Esophagus muscularis mucosa (tissue), 4 donors: ENCODE data around the gene PRPF40B. TPM values are rescaled to one million over a fixed set of nuclear protein-coding genes. Genes with fewer than 3 reads are reported as not detected.
A peak's percentile ranks its signal among the peaks of the same experiment; 100 is the strongest.

Experiments used
- DNase-seq: peaks from one replicate; pipeline ENCODE4 v3.0.0-alpha.2; 2017; ENCODE audit errors: extremely low spot score
- H3K27ac ChIP-seq, 4 donors: fragments of 200-600 bp; sonication (generic); replicated peaks in 1 of 4; 1 replicate in 3 of 4; 2 replicates in 1 of 4; pipeline ENCODE4 v1.5.1; 2016 to 2019; ENCODE audit warnings: mild to moderate bottlenecking in 1 of 4
- H3K27me3 ChIP-seq, 4 donors: fragments of 200-600 bp; sonication (generic); one replicate each; pipeline versions ENCODE4 v1.5.1 to v1.6.0; 2016 to 2019
- H3K36me3 ChIP-seq, 4 donors: fragments of 200-600 bp; sonication (generic); one replicate each; pipeline ENCODE4 v1.5.1; 2016 to 2019
- H3K4me1 ChIP-seq, 4 donors: fragments of 200-600 bp; sonication (generic); one replicate each; pipeline ENCODE4 v1.5.1; 2016 to 2019
- H3K4me3 ChIP-seq, 4 donors: fragments of 200-600 bp; sonication (generic); 1 replicate in 2 of 4; 2 replicates in 2 of 4; pipeline ENCODE4 v1.5.1; 2016 to 2019; ENCODE audit warnings: mild to moderate bottlenecking in 4 of 4, moderate library complexity in 1 of 4
- H3K9me3 ChIP-seq, 4 donors: fragments of 200-600 bp; sonication (generic); 1 replicate in 3 of 4; 2 replicates in 1 of 4; pipeline ENCODE4 v1.5.1; 2016 to 2019
- CTCF ChIP-seq, 3 experiments: fragments of 200-600 bp in 2 of 3; fragments of 450-650 bp in 1 of 3; sonication (generic) in 2 of 3; IDR thresholded peaks; one replicate each; pipeline ENCODE4 v1.5.1; 2017 to 2019; ENCODE audit warnings: antibody characterized with exemption in 3 of 3, mild to moderate bottlenecking in 2 of 3, moderate library complexity in 1 of 3
- EP300 ChIP-seq: sonication (generic); formaldehyde crosslinking; IDR thresholded peaks from one replicate; pipeline ENCODE4 v1.6.1; 2017; ENCODE audit warnings: antibody characterized with exemption
- POLR2A ChIP-seq: fragments of 450-650 bp; IDR thresholded peaks from one replicate; pipeline ENCODE4 v1.6.1; 2017; ENCODE audit warnings: antibody characterized with exemption, moderate library complexity, mild to moderate bottlenecking, low read depth
- POLR2AphosphoS5 ChIP-seq, 2 donors: sonication (generic); formaldehyde crosslinking; IDR thresholded peaks; one replicate each; pipeline ENCODE4 v1.6.1; 2017; ENCODE audit warnings: antibody characterized with exemption in 2 of 2
- whole genome bisulfite sequencing: methylation state at CpG from one replicate; pipeline ENCODE4 v1.1.5; 2018; 5-methylcytosine and 5-hydroxymethylcytosine counted together
- intact Hi-C: fragments of 100-400 bp; cut with DNase I; formaldehyde crosslinking; loops from one replicate; pipeline ENCODE4 v1.15.1; 2023
- total RNA-seq, 4 donors: library from RNA; depleted of rRNA; stranded (reverse); fragments of >200 nt; gene quantifications; one replicate each; pipeline versions ENCODE4 v1.1.0 to v1.2.1, GENCODE V29; 2016

PRPF40B gene
- total RNA-seq, 4 donors from 2014 or later, result 9.6 to 19.0 (median 13.9) TPM

- DNase-seq, result no peak
- H3K4me3 ChIP-seq, result no peak overlapping the region
- H3K27ac ChIP-seq, result peak overlapping the region in 3 of 4 donors; percentile 13 to 53 (median 51)
- no peak for TF ChIP-seq POLR2AphosphoS5 (IDR thresholded peaks at IDR 0.05)
- TF ChIP-seq CTCF (IDR thresholded peaks at IDR 0.05), result no peak
- no peak for TF ChIP-seq POLR2A
- no peak for TF ChIP-seq EP300
- H3K36me3 ChIP-seq, result peaks cover 13 to 96% (median 94%) of the 10 kb centered on the region in 4 donors
- H3K27me3 ChIP-seq, result no peaks in the 10 kb centered on the region
- intact Hi-C loops, result no loop called here
- peaks cover 29 to 45% (median 37%) of the 10 kb centered on the region in 4 donors for H3K4me1 ChIP-seq
- H3K9me3 ChIP-seq, result no peaks in the 10 kb centered on the region
- 61% methylated on average over 7 of the region's 12 CpGs for WGBS
These were observed 23.7 kb downstream of the PRPF40B start for GRCh38 chr12:49646871-49647654.

GRCh38 chr12:49647827-49648711 is 24.7 kb downstream of the PRPF40B start:
- TF ChIP-seq POLR2AphosphoS5 (IDR thresholded peaks at IDR 0.05) (no peak), CTCF (IDR thresholded peaks at IDR 0.05) (no peak), EP300 (no peak), POLR2A (no peak)
- no peak overlapping the region for H3K4me3 ChIP-seq
- intact Hi-C loops, result no loop called here
- WGBS, result 83% methylated on average over 15 of the region's 15 CpGs
- H3K36me3 ChIP-seq, result peaks cover 13 to 95% (median 90%) of the 10 kb centered on the region in 4 donors
- H3K4me1 ChIP-seq, result peaks cover 29 to 45% (median 37%) of the 10 kb centered on the region in 4 donors
- no peaks in the 10 kb centered on the region for H3K9me3 ChIP-seq
- H3K27ac ChIP-seq, result peak overlapping the region in 3 of 4 donors; percentile 20 to 53 (median 51)
- DNase-seq, result no peak
- H3K27me3 ChIP-seq, result no peaks in the 10 kb centered on the region

- intact Hi-C loops, result no loop called here
- WGBS, result 75% methylated on average over 3 of the region's 3 CpGs
- peaks cover 29 to 45% (median 37%) of the 10 kb centered on the region in 4 donors for H3K4me1 ChIP-seq
- no peak overlapping the region for H3K4me3 ChIP-seq
- TF ChIP-seq EP300 (no peak), POLR2AphosphoS5 (IDR thresholded peaks at IDR 0.05) (no peak), CTCF (IDR thresholded peaks at IDR 0.05) (no peak)
- H3K27me3 ChIP-seq, result no peaks in the 10 kb centered on the region
- H3K36me3 ChIP-seq, result peaks cover 12 to 95% (median 90%) of the 10 kb centered on the region in 4 donors
- no peaks in the 10 kb centered on the region for H3K9me3 ChIP-seq
- H3K27ac ChIP-seq, result no peak overlapping the region
- DNase-seq, result no peak
These were observed 25.3 kb downstream of the PRPF40B start for GRCh38 chr12:49648712-49649003.

- H3K9me3 ChIP-seq, result no peaks in the 10 kb centered on the region
- no peak overlapping the region for H3K4me3 ChIP-seq
- TF ChIP-seq POLR2A (no peak), POLR2AphosphoS5 (IDR thresholded peaks at IDR 0.05) (no peak), EP300 (no peak), CTCF (IDR thresholded peaks at IDR 0.05) (no peak)
- intact Hi-C loops, result no loop called here
- no peak for DNase-seq
- H3K4me1 ChIP-seq, result peaks cover 29 to 41% (median 33%) of the 10 kb centered on the region in 4 donors
- H3K27ac ChIP-seq, result no peak overlapping the region
- 95% methylated on average over 11 of the region's 11 CpGs for WGBS
- peaks cover 9 to 93% (median 86%) of the 10 kb centered on the region in 4 donors for H3K36me3 ChIP-seq
- H3K27me3 ChIP-seq, result no peaks in the 10 kb centered on the region
These were observed 26.1 kb downstream of the PRPF40B start for GRCh38 chr12:49649445-49649844.
